Tibial nerve (tissue), 4 donors: ENCODE results near the gene CDC7.

Source experiments
- EP300 ChIP-seq, 2 donors: sonication (generic); formaldehyde crosslinking; IDR thresholded peaks; one replicate each; pipeline ENCODE4 v1.6.1; 2017; ENCODE audit warnings: antibody characterized with exemption in 2 of 2, mild to moderate bottlenecking in 1 of 2
- POLR2A ChIP-seq, 2 donors: fragments of 450-650 bp; IDR thresholded peaks; one replicate each; pipeline ENCODE4 v1.6.1; 2017; ENCODE audit warnings: antibody characterized with exemption in 2 of 2, mild to moderate bottlenecking in 2 of 2, moderate library complexity in 2 of 2
- TF ChIP-seq, protein P1 (sequence below), 5 experiments: fragments of 200-600 bp in 3 of 5; fragments of 450-650 bp in 2 of 5; sonication (generic) in 3 of 5; IDR thresholded peaks; one replicate each; pipeline ENCODE4 v1.5.1; 2016 to 2019; ENCODE audit warnings: antibody characterized with exemption in 5 of 5, mild to moderate bottlenecking in 3 of 5, moderate library complexity in 2 of 5

DNA sequence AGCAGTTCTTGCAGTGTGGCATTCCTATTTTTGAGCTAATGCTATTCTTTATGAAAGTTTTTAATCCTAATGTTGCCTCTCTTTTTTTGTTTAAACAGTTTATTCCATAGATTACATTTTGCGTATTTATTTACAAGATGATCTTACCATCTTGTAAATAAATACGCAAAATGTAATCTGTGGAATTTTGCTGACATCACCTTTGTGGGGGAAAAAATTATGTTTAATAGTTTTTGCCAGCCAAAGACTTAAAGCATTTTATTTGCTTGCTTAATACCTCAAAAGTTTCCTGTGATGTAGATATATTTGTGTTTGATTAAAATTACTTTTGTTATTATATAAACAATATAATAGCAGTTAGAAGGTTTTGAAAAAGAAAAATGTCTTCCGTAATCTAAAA, 15.3 kb downstream of the CDC7 start:
- TF ChIP-seq, protein P1, sequence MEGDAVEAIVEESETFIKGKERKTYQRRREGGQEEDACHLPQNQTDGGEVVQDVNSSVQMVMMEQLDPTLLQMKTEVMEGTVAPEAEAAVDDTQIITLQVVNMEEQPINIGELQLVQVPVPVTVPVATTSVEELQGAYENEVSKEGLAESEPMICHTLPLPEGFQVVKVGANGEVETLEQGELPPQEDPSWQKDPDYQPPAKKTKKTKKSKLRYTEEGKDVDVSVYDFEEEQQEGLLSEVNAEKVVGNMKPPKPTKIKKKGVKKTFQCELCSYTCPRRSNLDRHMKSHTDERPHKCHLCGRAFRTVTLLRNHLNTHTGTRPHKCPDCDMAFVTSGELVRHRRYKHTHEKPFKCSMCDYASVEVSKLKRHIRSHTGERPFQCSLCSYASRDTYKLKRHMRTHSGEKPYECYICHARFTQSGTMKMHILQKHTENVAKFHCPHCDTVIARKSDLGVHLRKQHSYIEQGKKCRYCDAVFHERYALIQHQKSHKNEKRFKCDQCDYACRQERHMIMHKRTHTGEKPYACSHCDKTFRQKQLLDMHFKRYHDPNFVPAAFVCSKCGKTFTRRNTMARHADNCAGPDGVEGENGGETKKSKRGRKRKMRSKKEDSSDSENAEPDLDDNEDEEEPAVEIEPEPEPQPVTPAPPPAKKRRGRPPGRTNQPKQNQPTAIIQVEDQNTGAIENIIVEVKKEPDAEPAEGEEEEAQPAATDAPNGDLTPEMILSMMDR (IDR thresholded peaks at IDR 0.05), result no peak
- no peak for TF ChIP-seq POLR2A (IDR thresholded peaks at IDR 0.05)
- TF ChIP-seq EP300 (IDR thresholded peaks at IDR 0.05), result no peak
